GM20000 (cell line): ENCODE data around the gene SOHLH1.

Experiments
- DNase-seq: peaks from one replicate; pipeline ENCODE4 v3.0.0; 2012; ENCODE audit warnings: low spot score
- CTCF ChIP-seq: IDR thresholded peaks from 2 replicates; pipeline ENCODE4 v1.5.1; 2012; ENCODE audit warnings: mild to moderate bottlenecking, control low read depth; ENCODE audit errors: extremely low read depth, missing control alignments

The SOHLH1 gene

GRCh38 chr9:135743546-135744332, 44.5 kb upstream of the SOHLH1 start:
- no peak for DNase-seq
- no peak for TF ChIP-seq CTCF

- no peak for TF ChIP-seq CTCF
- DNase-seq, result no peak
These were observed 43.7 kb upstream of the SOHLH1 start for GRCh38 chr9:135743021-135743420.

GRCh38 chr9:135741276-135742219, 42.3 kb upstream of the SOHLH1 start:
- no peak for TF ChIP-seq CTCF
- no peak for DNase-seq

- no peak for TF ChIP-seq CTCF
- DNase-seq, result no peak
These were observed 40.3 kb upstream of the SOHLH1 start for GRCh38 chr9:135739271-135740220.

- TF ChIP-seq CTCF, result no peak
- no peak for DNase-seq
These were observed 38.7 kb upstream of the SOHLH1 start for GRCh38 chr9:135737840-135738521.

- DNase-seq, result no peak
- TF ChIP-seq CTCF, result no peak
These were observed 37.9 kb upstream of the SOHLH1 start for GRCh38 chr9:135736979-135737839.
